ENCODE results near the gene HOXA6. TPM values are rescaled to one million over a fixed set of nuclear protein-coding genes. Genes with fewer than 3 reads are reported as not detected.

HOXA6 gene
- total and polyA plus RNA-seq, 2 donors (not counting 3 experiments of a cell fraction or from before 2014, with no cell fraction given) = 10.0 to 20.7 TPM

DNA sequence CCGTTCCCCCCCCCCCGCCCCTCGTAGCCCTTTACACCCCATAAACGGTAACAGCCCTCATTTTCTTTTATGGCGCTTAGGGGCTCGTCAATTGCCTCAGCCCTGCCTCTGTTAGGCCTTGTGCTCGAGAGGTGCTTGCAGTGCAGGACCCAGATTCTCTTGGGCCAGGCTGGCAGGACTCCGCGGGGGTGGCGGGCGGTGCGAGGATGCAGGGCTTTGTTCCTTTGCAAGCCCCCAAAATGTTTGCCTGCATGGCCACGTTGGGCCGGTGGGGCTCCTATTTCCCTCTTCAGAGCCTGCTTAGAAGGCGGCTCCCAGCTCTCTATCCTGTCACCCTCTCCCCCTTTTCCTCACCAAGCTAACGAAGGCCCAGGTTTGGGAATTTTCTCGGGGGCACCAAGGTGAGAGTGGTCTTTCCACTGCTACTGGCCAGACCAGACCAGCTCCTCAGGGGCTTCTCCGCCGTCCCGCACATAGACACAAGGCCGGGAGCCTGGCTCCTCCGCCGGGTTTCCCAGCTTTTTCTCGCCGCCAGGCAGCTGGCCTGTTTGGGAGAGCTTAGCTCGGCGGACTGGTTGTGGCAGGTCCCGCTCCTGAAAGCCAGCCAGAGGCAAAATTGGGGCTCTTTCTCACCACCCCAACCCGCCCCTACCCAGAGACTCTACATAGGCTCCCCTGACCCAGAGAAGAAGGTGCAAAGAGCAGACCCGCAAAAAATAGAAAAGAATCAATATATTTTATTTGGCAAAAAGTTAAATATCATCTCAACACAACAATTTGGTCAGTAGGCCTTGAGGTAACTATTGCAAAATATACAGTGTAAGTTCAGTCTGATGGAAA lies 14.4 kb upstream of the HOXA6 start:
- Histone ChIP-seq H3K4me2 (ENCODE audit: insufficient read depth, low read length) (peak overlapping the region; percentile 91), H3K9ac (replicated peaks; ENCODE audit: extremely low read depth, insufficient read depth, low read length) (peak overlapping the region; percentile 85), H3K4me3 (replicated peaks in 1 of 3; ENCODE audit: insufficient read depth in 1 of 3, low read depth in 1 of 3, low read length in 3 of 3) (peak overlapping the region; percentile 63 to 98 (median 88)), H3K79me2 (ENCODE audit: control insufficient read depth, insufficient read depth, low read length) (peaks cover 77% of the 10 kb centered on the region), H3K4me1 (ENCODE audit: control insufficient read depth, extremely low read depth, insufficient read depth, low read length) (peaks cover 53% of the 10 kb centered on the region), H3K9me1 (replicated peaks; ENCODE audit: control insufficient read depth, extremely low read depth, insufficient read depth, low read length) (no peaks in the 10 kb centered on the region), H4K20me1 (replicated peaks; ENCODE audit: control insufficient read depth, extremely low read depth, insufficient read depth, low read length) (no peaks in the 10 kb centered on the region), H3K9me3 (replicated peaks; ENCODE audit: control insufficient read depth, insufficient read depth, low read length) (no peaks in the 10 kb centered on the region), H3K27me3 (ENCODE audit: control insufficient read depth in 2 of 2, insufficient read depth in 2 of 2, low read length in 2 of 2) (no peaks in the 10 kb centered on the region), H2AFZ (ENCODE audit: low read depth, low read length) (no peak overlapping the region), H3K27ac (ENCODE audit: insufficient read depth, low read depth, low read length) (peak overlapping the region; percentile 57), H3K36me3 (ENCODE audit: control insufficient read depth in 2 of 2, extremely low read depth in 1 of 2, insufficient read depth in 2 of 2, low read length in 2 of 2) (peaks cover 3 to 7% of the 10 kb centered on the region in 2 experiments)
- intact Hi-C loops (cut with micrococcal nuclease) (loop anchor here (1.0 to 5.0 kb wide), 11 partner anchors 19 to 1770 kb away; partner anchors contain the start of gene HOXA5), dilution Hi-C loops (cut with MboI; ENCODE audit: extremely low pct_ligation_motif_present, low sequenced_read_pairs) (loop anchor here (10.0 to 25.0 kb wide), 3 partner anchors 307 to 975 kb away; no protein-coding TSS in a partner anchor)
- no peak for DNase-seq (ENCODE audit: low read depth, low spot score)
- POLR2A ChIA-PET = interaction anchor here (0.7 to 2.4 kb wide), 8 partner anchors 9 to 1878 kb away, joined by 3 to 15 read pairs (median 4); partner anchors contain the start of genes HOXA11 and HOXA3
- no TSS peak for BruUV-seq (replicated peaks)
- FAIRE-seq = no peak
- TF ChIP-seq POLR2AphosphoS5 (IDR thresholded peaks at IDR 0.05; ENCODE audit: insufficient read depth, low read depth, low read length) (no peak), POLR2A (IDR thresholded peaks at IDR 0.05; ENCODE audit: low read depth, low read length) (peak; percentile 38), FOS (IDR thresholded peaks at IDR 0.05; ENCODE audit: borderline replicate concordance, insufficient read depth, low read length) (no peak), JUN (IDR thresholded peaks at IDR 0.05; ENCODE audit: borderline replicate concordance, insufficient read depth, insufficient read length, low read depth) (no peak), GATA2 (IDR thresholded peaks at IDR 0.05; ENCODE audit: insufficient read depth, insufficient read length, low read depth, low read length) (no peak)
- CTCF ChIA-PET = interaction anchor here (1.0 to 4.6 kb wide), 34 partner anchors 9 to 1300 kb away, joined by 3 to 145 read pairs (median 8); partner anchors contain the start of genes HOXA10, HOXA11, HOXA3 and HOXA4

Data from endothelial cell of umbilical vein (primary cell).